SKM-1 (cell line): ENCODE measurements around the gene KRTAP5-7.
"Not testable (repeated sequence)": the region's sequence is repeated elsewhere in the genome, so short reads cannot be mapped to it uniquely, and the experiment has no call there.

Experiments
- DNase-seq: peaks from one replicate; lab custom pipeline; 2025; ENCODE audit not compliant: unreplicated experiment; lab: John Stamatoyannopoulos, UW

KRTAP5-7 gene

DNA sequence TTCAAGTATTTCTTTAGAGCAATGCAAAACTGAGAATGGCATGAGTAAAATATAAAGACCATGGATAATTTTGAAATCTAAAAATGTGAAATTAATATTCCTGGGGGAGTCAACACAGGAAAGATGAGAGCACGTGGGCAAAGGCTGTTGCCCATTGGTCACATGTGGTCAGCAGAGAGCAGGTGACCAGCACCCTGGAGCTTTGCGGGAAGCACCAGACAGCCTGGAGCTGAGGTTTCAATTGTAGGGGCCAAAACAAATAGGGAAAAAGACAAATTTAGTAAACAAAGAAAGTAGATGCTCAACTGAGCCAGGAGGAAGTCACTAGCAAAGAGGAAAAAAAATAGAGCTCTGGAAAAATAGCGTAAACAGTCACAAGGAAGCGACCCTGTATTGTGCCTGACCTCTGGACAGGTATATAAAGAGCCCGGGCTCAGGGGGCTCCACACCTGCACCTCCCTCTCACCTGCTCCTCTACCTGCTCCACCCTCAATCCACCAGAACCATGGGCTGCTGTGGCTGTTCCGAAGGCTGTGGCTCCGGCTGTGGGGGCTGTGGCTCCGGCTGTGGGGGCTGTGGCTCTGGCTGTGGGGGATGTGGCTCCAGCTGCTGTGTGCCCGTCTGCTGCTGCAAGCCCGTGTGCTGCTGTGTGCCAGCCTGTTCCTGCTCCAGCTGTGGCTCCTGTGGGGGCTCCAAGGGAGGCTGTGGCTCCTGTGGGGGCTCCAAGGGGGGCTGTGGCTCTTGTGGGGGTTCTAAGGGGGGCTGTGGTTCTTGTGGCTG lies at the start of gene KRTAP5-7:
KRTAP5-7 (plus strand) TSS at position 472 of the 780 bp plus-strand sequence; CDS start at position 506, 34 bp downstream.
- DNase-seq: not testable (repeated sequence)

GRCh38 chr11:71477641-71478527 lies 49.2 kb upstream of the KRTAP5-7 start:
- no peak for DNase-seq

DNA sequence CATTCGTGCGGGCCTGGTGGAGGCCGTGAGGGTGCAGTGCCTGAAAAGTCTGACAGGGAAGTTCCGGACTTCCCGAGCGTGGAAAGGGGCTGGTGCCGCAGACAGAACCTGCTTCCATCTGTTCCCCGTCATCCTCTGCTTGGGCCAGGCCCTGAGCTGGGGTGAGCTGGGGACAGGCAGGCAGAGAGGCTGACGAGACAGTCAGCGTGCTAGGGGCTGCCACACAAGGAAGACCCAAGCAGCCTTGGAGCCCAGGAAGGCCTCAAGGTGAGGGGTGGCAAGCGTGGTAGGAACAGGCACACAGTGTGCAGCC lies 48.6 kb upstream of the KRTAP5-7 start:
- no peak for DNase-seq

DNA sequence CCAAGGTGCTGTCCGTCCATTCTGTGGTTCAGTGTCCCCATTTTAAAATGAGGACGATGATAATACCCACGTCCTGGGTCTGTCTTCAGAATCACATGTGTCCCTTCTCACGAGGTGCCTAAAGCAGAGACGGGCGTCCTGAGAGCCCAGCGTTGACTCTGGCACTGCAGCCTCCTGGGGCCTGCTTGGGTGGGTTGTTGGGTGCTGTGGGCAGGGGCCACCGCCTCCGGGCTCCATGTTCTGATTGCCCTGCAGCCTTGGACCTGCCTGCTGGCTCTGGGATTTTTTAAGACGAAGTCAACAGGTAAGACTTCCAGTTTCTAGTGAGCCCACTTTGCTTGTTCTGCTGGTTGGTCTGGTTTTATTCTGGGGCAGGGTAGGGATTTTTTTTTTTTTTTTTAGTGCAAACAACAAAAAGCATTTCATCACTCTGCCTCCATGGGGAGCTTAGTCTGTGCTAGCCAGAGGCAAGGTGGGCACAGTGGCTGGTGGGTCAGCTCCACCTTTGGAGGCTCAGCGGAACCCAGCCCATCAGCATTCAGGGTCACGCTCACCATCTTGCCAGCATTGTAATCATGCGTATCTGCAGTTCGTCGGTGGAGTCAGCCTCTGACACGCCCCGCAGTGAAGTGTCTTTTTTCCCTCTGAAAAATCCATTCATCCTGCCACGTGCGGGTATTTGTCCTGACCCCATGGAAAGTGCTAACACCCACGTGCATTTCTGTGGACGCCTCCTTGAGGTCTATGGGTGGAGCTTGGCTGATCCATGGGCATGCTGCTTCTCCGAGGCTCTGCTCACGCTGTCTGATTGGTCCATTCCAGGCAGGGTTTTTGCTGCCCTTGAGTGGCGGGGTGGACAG lies 45.7 kb upstream of the KRTAP5-7 start:
- no peak for DNase-seq

DNA sequence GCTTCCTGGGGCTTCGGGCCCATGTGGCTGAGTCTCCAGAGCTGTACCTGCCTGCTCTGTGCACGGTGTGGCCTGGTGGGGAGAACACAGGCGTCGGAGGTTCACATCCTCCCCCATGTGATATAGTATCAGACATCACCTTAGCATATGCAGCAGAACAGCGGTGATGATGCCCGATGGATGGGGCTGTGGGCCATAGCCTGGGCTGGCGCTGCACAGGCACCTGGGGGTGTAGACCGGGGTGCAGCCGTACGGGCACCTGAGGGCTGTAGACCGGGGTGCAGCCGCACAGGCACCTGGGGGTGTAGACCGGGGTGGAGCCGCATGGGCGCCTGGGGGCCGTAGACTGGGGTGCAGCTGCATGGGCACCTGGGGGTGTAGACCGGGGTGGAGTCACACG lies 44.9 kb upstream of the KRTAP5-7 start:
- DNase-seq: no peak

DNA sequence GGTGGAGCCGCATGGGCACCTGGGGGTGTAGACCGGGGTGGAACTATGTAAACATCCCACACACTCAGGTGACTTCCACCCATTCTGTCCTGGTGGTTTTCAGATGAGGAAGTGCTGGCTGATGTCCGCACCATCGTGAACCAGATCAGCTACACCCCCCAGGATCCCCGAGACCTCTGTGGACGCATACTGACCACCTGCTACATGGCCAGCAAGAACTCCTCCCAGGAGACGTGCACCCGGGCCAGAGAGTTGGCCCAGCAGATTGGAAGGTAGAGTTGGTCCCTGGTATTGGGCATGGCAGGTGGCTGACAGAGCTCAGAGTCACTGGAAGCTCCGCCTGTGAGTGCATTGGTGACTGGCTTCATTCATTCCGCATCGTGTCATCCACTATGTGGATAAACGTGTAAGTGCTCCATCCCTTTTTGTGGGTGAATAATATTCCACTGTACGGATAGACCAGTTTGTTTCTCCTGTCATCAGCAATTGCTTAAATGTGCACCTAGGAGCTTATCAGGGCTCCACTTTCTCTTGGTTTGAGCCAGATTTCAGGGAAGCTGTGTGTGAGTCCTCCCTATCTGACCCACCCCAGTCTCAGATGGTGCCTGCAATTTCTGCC lies 44.2 kb upstream of the KRTAP5-7 start:
- DNase-seq: no peak

GRCh38 chr11:71483692-71484091 lies 43.4 kb upstream of the KRTAP5-7 start:
- no peak for DNase-seq

DNA sequence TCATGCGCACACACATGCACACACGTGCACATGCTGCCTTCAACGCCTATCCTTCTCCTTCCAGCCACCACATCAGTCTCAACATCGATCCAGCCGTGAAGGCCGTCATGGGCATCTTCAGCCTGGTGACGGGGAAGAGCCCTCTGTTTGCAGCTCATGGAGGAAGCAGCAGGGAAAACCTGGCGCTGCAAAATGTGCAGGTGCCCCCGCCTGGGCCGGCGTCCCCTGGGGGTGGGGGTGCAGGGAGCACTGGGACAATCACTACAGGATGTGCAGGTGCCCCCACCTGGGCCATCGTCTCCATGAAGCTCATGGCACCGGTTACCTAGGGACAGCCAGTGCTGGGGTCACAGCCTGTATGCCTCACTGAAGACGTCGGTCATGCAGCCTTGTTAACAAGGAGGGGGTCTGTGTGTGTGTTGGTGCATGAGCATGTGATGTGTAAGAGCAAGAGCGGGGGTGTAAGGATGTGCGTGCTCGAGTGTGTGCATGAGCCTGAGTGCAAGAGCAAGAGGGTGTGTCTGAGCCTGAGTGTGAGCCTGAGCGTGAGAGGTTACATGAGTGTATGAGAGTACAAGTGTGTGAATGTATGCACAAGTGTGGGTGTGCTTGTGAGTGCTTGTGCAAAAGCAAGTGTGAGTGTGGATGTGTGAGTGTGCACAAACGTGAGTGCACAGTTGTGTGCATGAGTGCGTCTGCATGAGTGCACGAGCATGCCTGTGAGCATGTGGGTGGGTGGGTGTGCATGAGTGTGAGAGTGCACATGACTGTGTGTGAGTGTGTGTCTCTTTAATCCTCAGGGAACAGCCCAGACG lies 42.6 kb upstream of the KRTAP5-7 start:
- DNase-seq: no peak

GRCh38 chr11:71485063-71485399 lies 42.0 kb upstream of the KRTAP5-7 start:
- DNase-seq: no peak

- DNase-seq: no peak
Observed at GRCh38 chr11:71485466-71485865, 41.6 kb upstream of the KRTAP5-7 start.

DNA sequence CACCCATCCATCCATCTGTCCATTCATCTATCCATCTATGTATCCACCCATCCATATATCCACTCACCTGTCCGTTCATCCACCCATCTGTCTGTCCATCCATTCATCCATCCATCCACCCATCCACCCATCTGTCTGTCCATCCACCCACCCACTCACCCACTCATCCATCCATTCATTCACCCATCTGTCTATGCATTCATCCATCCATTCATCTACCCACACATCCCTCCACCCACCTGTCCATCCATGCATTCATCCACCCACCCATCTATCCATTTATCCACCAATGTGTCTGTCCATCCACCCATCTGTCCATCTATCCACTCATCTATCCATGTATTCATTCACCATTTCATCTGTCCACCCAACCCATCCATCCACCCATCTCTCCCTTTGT lies 40.7 kb upstream of the KRTAP5-7 start:
- no peak for DNase-seq

GRCh38 chr11:71488681-71489270 lies 38.3 kb upstream of the KRTAP5-7 start:
- DNase-seq: no peak

- no peak for DNase-seq
Observed at GRCh38 chr11:71489311-71490043, 37.6 kb upstream of the KRTAP5-7 start.

- no peak for DNase-seq
Observed at GRCh38 chr11:71490044-71490730, 36.9 kb upstream of the KRTAP5-7 start.

- no peak for DNase-seq
Observed at GRCh38 chr11:71490731-71491390, 36.2 kb upstream of the KRTAP5-7 start.

GRCh38 chr11:71491531-71491930 lies 35.5 kb upstream of the KRTAP5-7 start:
- DNase-seq: no peak

DNA sequence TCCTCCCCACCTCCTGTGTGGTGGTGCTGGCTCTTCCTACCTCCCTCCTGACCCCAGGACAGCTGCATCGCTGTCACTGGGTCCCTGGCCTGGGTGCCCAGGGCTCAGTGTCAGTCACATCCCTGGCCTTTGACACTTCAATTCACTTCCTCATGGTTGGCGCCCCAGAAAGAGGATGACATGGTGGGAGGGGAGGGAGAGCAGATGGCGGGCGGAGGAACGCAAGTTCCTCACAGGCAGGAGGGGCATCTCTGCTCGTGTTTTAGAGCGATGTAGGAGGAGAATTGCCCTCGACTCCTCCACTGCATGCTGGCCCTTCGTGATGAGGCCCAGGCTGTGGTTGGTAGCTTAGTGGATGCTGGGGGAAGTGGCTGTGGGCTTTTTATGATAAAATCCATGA lies 35.1 kb upstream of the KRTAP5-7 start:
- no peak for DNase-seq
